ENCODE results near the gene ABCG1.

GRCh38 chr21:42295845-42296244 lies 76.9 kb downstream of the ABCG1 start:
- TF ChIP-seq, protein P1, sequence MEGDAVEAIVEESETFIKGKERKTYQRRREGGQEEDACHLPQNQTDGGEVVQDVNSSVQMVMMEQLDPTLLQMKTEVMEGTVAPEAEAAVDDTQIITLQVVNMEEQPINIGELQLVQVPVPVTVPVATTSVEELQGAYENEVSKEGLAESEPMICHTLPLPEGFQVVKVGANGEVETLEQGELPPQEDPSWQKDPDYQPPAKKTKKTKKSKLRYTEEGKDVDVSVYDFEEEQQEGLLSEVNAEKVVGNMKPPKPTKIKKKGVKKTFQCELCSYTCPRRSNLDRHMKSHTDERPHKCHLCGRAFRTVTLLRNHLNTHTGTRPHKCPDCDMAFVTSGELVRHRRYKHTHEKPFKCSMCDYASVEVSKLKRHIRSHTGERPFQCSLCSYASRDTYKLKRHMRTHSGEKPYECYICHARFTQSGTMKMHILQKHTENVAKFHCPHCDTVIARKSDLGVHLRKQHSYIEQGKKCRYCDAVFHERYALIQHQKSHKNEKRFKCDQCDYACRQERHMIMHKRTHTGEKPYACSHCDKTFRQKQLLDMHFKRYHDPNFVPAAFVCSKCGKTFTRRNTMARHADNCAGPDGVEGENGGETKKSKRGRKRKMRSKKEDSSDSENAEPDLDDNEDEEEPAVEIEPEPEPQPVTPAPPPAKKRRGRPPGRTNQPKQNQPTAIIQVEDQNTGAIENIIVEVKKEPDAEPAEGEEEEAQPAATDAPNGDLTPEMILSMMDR (IDR thresholded peaks at IDR 0.05): no peak
- TF ChIP-seq POLR2A (IDR thresholded peaks at IDR 0.05): no peak

Data from heart left ventricle (tissue), 13 donors.